Activated T-helper 17 cell treated with anti-CD3 and anti-CD28 coated beads, Interleukin-2, amount 50 U/mL, for 72 hours (primary cell): ENCODE results near the gene SYN1. TPM values are rescaled to one million over a fixed set of nuclear protein-coding genes. Genes with fewer than 3 reads are reported as not detected.
A peak's percentile ranks its signal among the peaks of the same experiment; 100 is the strongest.

Experiments
- ATAC-seq: fragments of 150-1000 bp; cut with Tn5 transposase; replicated peaks from 2 replicates; pipeline ENCODE4 v1.10.0; 2021; ENCODE audit warnings: mild to moderate bottlenecking, moderate library complexity
- H3K27ac Mint-ChIP-seq: one replicate; pipeline ENCODE4 v1.8.0; 2022; ENCODE audit warnings: mixed read lengths
- H3K27me3 Mint-ChIP-seq: one replicate; pipeline ENCODE4 v1.8.0; 2022; ENCODE audit warnings: mixed read lengths
- H3K36me3 Mint-ChIP-seq: one replicate; pipeline ENCODE4 v1.8.0; 2022; ENCODE audit warnings: low read depth, mild to moderate bottlenecking, mixed read lengths
- H3K4me1 Mint-ChIP-seq: one replicate; pipeline ENCODE4 v1.8.0; 2022; ENCODE audit warnings: mixed read lengths
- H3K4me3 Mint-ChIP-seq: one replicate; pipeline ENCODE4 v1.8.0; 2022; ENCODE audit warnings: mild to moderate bottlenecking, mixed read lengths
- H3K9me3 Mint-ChIP-seq: one replicate; pipeline ENCODE4 v1.8.0; 2022; ENCODE audit warnings: mixed read lengths
- total RNA-seq, 2 donors: library from RNA; stranded (reverse); gene quantifications; one replicate each; pipeline ENCODE4 v1.2.3, GENCODE V29; 2022

SYN1 gene
- total RNA-seq, 2 donors from 2014 or later = 1.0 to 4.3 TPM

GRCh38 chrX:47646636-47647035, 27.0 kb upstream of the SYN1 start:
- Mint-ChIP-seq H3K4me1 (peaks cover 30% of the 10 kb centered on the region), H3K4me3 (peak overlapping the region; percentile 96), H3K36me3 (peaks cover 79% of the 10 kb centered on the region), H3K27me3 (no peaks in the 10 kb centered on the region), H3K27ac (peak overlapping the region; percentile 23), H3K9me3 (no peaks in the 10 kb centered on the region)
- ATAC-seq = no peak

- no peaks in the 10 kb centered on the region for H3K9me3 Mint-ChIP-seq
- H3K36me3 Mint-ChIP-seq = peaks cover 67% of the 10 kb centered on the region
- H3K4me3 Mint-ChIP-seq = no peak overlapping the region
- no peak overlapping the region for H3K27ac Mint-ChIP-seq
- no peak for ATAC-seq
- H3K27me3 Mint-ChIP-seq = no peaks in the 10 kb centered on the region
- H3K4me1 Mint-ChIP-seq = peaks cover 23% of the 10 kb centered on the region
These were observed 25.9 kb upstream of the SYN1 start for GRCh38 chrX:47645530-47645929.

- peak overlapping the region; percentile 29 for H3K4me3 Mint-ChIP-seq
- H3K9me3 Mint-ChIP-seq = no peaks in the 10 kb centered on the region
- H3K36me3 Mint-ChIP-seq = peaks cover 62% of the 10 kb centered on the region
- H3K4me1 Mint-ChIP-seq = peaks cover 30% of the 10 kb centered on the region
- peak overlapping the region; percentile 62 for H3K27ac Mint-ChIP-seq
- no peaks in the 10 kb centered on the region for H3K27me3 Mint-ChIP-seq
- ATAC-seq = no peak
These were observed 25.0 kb upstream of the SYN1 start for GRCh38 chrX:47644557-47645091.

GRCh38 chrX:47643926-47644325, 24.3 kb upstream of the SYN1 start:
- Mint-ChIP-seq H3K4me1 (peaks cover 32% of the 10 kb centered on the region), H3K27ac (no peak overlapping the region), H3K4me3 (no peak overlapping the region), H3K36me3 (peaks cover 55% of the 10 kb centered on the region), H3K9me3 (no peaks in the 10 kb centered on the region), H3K27me3 (no peaks in the 10 kb centered on the region)
- no peak for ATAC-seq

GRCh38 chrX:47638816-47639215, 19.2 kb upstream of the SYN1 start:
- H3K4me3 Mint-ChIP-seq = peak overlapping the region; percentile 42
- no peak overlapping the region for H3K27ac Mint-ChIP-seq
- H3K9me3 Mint-ChIP-seq = no peaks in the 10 kb centered on the region
- no peaks in the 10 kb centered on the region for H3K27me3 Mint-ChIP-seq
- peaks cover 10% of the 10 kb centered on the region for H3K4me1 Mint-ChIP-seq
- no peak for ATAC-seq
- H3K36me3 Mint-ChIP-seq = peaks cover 5% of the 10 kb centered on the region

GRCh38 chrX:47637546-47638195, 18.0 kb upstream of the SYN1 start:
- H3K36me3 Mint-ChIP-seq = peaks cover 5% of the 10 kb centered on the region

GRCh38 chrX:47634871-47635575, 15.4 kb upstream of the SYN1 start:
- Mint-ChIP-seq H3K36me3 (peaks cover 9% of the 10 kb centered on the region), H3K27ac (no peak overlapping the region), H3K27me3 (no peaks in the 10 kb centered on the region), H3K4me1 (peaks cover 10% of the 10 kb centered on the region), H3K9me3 (no peaks in the 10 kb centered on the region), H3K4me3 (no peak overlapping the region)
- ATAC-seq = peak; percentile 83

More at GRCh38 chrX:47637546-47638195, 18.0 kb upstream of the SYN1 start:
- Mint-ChIP-seq H3K9me3 (no peaks in the 10 kb centered on the region), H3K27ac (peak overlapping the region; percentile 34), H3K4me1 (peaks cover 10% of the 10 kb centered on the region), H3K27me3 (no peaks in the 10 kb centered on the region), H3K4me3 (peak overlapping the region; percentile 42)
- peak; percentile 55 for ATAC-seq

- ATAC-seq = no peak
These were observed 14.3 kb upstream of the SYN1 start for GRCh38 chrX:47633689-47634590.

GRCh38 chrX:47632666-47633065, 13.0 kb upstream of the SYN1 start:
- Mint-ChIP-seq H3K4me3 (no peak overlapping the region), H3K27ac (no peak overlapping the region), H3K9me3 (no peaks in the 10 kb centered on the region), H3K36me3 (peaks cover 9% of the 10 kb centered on the region), H3K27me3 (no peaks in the 10 kb centered on the region), H3K4me1 (peaks cover 13% of the 10 kb centered on the region)
- ATAC-seq = no peak

More at GRCh38 chrX:47633689-47634590, 14.3 kb upstream of the SYN1 start:
- Mint-ChIP-seq H3K27me3 (no peaks in the 10 kb centered on the region), H3K9me3 (no peaks in the 10 kb centered on the region), H3K4me3 (no peak overlapping the region), H3K4me1 (peaks cover 9% of the 10 kb centered on the region), H3K27ac (no peak overlapping the region), H3K36me3 (peaks cover 9% of the 10 kb centered on the region)

- ATAC-seq = no peak
- Mint-ChIP-seq H3K9me3 (no peaks in the 10 kb centered on the region), H3K27me3 (no peaks in the 10 kb centered on the region), H3K4me3 (no peak overlapping the region), H3K27ac (no peak overlapping the region), H3K36me3 (peaks cover 9% of the 10 kb centered on the region), H3K4me1 (peaks cover 13% of the 10 kb centered on the region)
These were observed 12.0 kb upstream of the SYN1 start for GRCh38 chrX:47631676-47632075.

GRCh38 chrX:47629419-47630200, 10.0 kb upstream of the SYN1 start, which contains the start of gene CFP:
Gene CFP, minus strand, starts transcription at chrX:47629930. Its CDS starts 86 bp downstream, at chrX:47629844.
- peak within 1 kb of the TSS; percentile 80 for H3K4me3 Mint-ChIP-seq
- peak within 1 kb of the TSS; percentile 86 for H3K27ac Mint-ChIP-seq
- H3K4me1 Mint-ChIP-seq = peaks cover 13% of the 10 kb centered on the region
- no peaks in the 10 kb centered on the region for H3K27me3 Mint-ChIP-seq
- ATAC-seq = peak; percentile 60
- no peaks in the 10 kb centered on the region for H3K9me3 Mint-ChIP-seq
- H3K36me3 Mint-ChIP-seq = peaks cover 9% of the 10 kb centered on the region

- Mint-ChIP-seq H3K27ac (peak overlapping the region; percentile 33), H3K9me3 (no peaks in the 10 kb centered on the region), H3K4me1 (peaks cover 13% of the 10 kb centered on the region), H3K4me3 (peak overlapping the region; percentile 80), H3K36me3 (peaks cover 9% of the 10 kb centered on the region), H3K27me3 (no peaks in the 10 kb centered on the region)
- ATAC-seq = peak; percentile 29
These were observed 9.3 kb upstream of the SYN1 start for GRCh38 chrX:47628982-47629381.

GRCh38 chrX:47625365-47625764, 5.7 kb upstream of the SYN1 start:
- Mint-ChIP-seq H3K27ac (no peak overlapping the region), H3K9me3 (no peaks in the 10 kb centered on the region), H3K4me1 (peaks cover 13% of the 10 kb centered on the region), H3K36me3 (no peaks in the 10 kb centered on the region), H3K4me3 (no peak overlapping the region), H3K27me3 (no peaks in the 10 kb centered on the region)
- no peak for ATAC-seq
